SIG-M5 (cell line): Measurements from ENCODE around the gene KRT3.

Experiments used
- DNase-seq: peaks from one replicate; lab custom pipeline; 2025; lab: John Stamatoyannopoulos, UW

The KRT3 gene

GRCh38 chr12:52813885-52814709, 18.2 kb upstream of the KRT3 start, which contains the start of gene KRT4:
TSS of gene KRT4 (minus strand) at chr12:52814116. CDS start at chr12:52814058, 58 bp downstream.
- no peak for DNase-seq

GRCh38 chr12:52813203-52813819, 17.4 kb upstream of the KRT3 start:
- DNase-seq: no peak

- no peak for DNase-seq
Measured at GRCh38 chr12:52812749-52813148, 16.8 kb upstream of the KRT3 start.

- no peak for DNase-seq
Measured at GRCh38 chr12:52812073-52812400, 16.1 kb upstream of the KRT3 start.

- no peak for DNase-seq
Measured at GRCh38 chr12:52811191-52812072, 15.5 kb upstream of the KRT3 start.

- DNase-seq: no peak
Measured at GRCh38 chr12:52810554-52810953, 14.6 kb upstream of the KRT3 start.

- no peak for DNase-seq
Measured at GRCh38 chr12:52809166-52809565, 13.2 kb upstream of the KRT3 start.

GRCh38 chr12:52808573-52809160, 12.8 kb upstream of the KRT3 start:
- DNase-seq: no peak

- DNase-seq: no peak
Measured at GRCh38 chr12:52807544-52808470, 11.9 kb upstream of the KRT3 start.

- DNase-seq: no peak
Measured at GRCh38 chr12:52806821-52807543, 11.1 kb upstream of the KRT3 start.

GRCh38 chr12:52806169-52806811, 10.4 kb upstream of the KRT3 start:
- no peak for DNase-seq

- no peak for DNase-seq
Measured at GRCh38 chr12:52805739-52806138, 9.8 kb upstream of the KRT3 start.

GRCh38 chr12:52805000-52805399, 9.1 kb upstream of the KRT3 start:
- no peak for DNase-seq

GRCh38 chr12:52802442-52802841, 6.5 kb upstream of the KRT3 start:
- no peak for DNase-seq

- no peak for DNase-seq
Measured at GRCh38 chr12:52801773-52802172, 5.9 kb upstream of the KRT3 start.

- DNase-seq: no peak
Measured at GRCh38 chr12:52800259-52800917, 4.5 kb upstream of the KRT3 start.

GRCh38 chr12:52799505-52800211, 3.7 kb upstream of the KRT3 start:
- no peak for DNase-seq

- no peak for DNase-seq
Measured at GRCh38 chr12:52798671-52799504, 3.0 kb upstream of the KRT3 start.
